Kidney capillary endothelial cell (primary cell): ENCODE results near the gene EHD1.

ENCODE experiments used
- DNase-seq: peaks from one replicate; pipeline ENCODE4 v3.0.0-alpha.2; 2018; ENCODE audit warnings: low spot score

EHD1 gene

DNA sequence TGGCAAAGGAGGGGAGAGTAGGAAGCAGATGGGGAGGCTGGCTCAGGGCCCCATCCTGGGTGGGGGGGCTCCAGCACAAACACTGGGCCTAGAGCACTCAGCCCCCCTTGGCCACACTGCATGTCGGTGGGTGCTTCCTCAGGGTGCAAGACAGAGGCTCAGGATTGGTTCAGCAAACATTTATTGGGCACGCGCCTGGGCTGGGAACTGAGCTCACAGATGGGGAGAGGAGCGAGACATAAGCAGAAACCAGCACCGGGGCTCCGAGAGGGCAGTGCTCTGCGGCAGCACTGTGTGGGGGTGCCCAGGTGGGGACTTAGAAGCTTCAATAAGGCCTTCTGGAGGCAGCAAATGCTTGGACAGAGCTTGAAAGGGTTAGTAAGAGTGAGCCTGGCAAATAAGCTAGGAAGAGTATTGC lies 12.1 kb upstream of the EHD1 start:
- no peak for DNase-seq

DNA sequence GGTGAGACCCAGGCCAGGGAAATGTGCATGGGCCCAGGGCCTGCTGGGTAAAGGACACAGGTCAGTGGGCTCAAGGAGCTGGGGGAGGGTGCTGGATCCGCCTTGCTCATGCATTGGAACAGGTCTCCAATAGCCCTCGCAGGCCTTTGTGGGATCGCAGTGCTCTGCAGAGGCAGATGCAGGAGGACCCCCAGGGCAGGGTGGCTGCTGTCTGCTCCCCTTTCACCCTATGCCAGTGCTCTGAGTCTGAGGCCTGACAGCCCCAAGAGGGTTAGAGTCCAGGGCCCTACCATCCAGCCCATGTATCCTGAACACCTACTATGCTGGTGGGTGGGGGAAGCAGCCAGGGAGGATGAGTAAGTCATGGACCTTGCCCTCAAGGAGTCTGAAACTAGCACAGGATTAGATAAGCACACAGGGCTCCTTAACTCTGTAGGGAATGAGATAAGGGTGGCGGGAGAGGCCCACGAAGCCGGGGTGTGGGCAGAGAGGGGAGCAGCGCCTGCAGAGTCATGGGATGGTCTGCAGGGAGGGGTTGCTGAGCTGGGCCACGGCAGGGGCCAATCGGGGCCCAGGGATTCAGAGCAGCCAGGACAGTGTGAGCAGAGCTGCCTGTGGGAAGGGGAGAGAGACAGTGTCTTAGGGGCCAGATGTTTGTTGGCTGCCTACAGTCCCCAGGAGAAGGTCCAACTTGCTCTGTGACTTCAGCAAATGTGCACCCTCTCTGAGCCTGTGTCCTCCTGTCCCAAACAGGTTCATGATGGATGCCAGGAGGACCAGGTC lies 10.5 kb upstream of the EHD1 start:
- DNase-seq, result no peak

DNA sequence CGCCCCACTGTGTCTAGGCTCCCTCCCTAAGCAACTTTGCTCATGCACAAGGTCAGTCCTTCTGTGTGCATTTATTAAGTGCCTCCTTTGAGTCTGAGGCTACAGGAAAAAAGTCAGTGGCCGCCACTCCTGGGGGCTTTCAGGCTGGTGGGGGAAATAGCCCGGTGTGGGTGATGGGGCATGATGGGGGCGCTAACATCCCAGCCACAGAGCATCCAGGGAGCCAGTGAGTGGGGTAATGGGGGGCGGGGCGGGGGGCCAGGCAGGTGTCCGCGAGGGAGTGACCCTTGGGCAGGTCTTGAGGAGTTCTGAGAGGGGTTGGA lies 9.9 kb upstream of the EHD1 start:
- DNase-seq, result no peak

DNA sequence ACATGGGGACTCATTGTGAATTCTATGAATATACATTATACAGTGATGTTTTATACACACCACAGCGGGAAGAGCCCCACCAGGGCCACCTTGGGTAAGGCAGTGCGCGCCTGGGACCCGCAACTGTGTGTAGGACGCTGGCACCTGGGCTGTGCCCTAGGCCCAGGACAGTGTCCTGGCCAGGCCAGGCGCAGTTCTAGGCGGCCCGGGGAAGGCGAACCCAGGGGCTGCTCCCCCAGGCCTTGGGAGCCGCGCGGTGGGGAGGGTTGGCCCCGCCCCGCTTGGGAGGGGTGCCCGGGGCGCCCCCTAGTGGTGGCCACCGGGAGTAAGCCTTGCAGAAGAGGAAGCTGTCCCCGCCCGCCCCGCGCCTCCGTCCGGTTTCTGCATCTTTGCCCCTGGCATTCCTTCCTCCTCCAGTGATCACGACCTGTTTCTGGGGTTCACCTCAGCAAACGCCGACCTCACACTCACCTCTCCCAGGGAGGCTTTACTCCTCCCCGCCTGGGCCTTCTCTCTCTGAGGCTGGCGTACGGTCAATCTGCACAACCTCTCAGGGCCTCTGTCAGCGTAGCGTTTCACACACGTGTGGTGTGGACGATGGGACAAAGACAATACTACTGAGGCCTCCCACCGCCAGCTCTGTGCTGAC lies 9.5 kb upstream of the EHD1 start:
- no peak for DNase-seq

DNA sequence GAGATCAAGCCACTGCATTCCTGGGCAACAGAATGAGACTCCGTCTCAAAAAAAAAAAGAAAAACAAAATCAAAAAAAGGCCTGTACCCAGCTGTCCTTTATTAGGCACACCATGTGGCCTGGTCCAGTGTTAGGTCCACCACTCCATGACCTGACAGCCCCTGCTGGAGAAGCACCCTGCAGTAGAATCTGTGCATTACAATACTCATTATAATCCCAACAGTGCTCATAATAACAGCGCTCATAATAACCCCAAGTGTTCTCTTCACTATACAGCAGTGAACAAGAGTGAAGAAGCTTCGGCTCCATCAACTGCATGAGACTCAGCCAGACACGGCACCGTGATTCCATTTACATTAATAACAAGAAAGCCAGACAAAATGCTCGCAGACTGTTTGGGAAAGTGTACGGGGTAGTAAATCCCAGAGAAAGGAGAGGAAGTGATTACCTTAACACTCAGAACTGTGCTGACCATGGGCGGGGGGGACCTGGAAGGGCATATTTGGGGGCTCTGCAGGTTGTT lies 8.9 kb upstream of the EHD1 start:
- DNase-seq, result no peak

DNA sequence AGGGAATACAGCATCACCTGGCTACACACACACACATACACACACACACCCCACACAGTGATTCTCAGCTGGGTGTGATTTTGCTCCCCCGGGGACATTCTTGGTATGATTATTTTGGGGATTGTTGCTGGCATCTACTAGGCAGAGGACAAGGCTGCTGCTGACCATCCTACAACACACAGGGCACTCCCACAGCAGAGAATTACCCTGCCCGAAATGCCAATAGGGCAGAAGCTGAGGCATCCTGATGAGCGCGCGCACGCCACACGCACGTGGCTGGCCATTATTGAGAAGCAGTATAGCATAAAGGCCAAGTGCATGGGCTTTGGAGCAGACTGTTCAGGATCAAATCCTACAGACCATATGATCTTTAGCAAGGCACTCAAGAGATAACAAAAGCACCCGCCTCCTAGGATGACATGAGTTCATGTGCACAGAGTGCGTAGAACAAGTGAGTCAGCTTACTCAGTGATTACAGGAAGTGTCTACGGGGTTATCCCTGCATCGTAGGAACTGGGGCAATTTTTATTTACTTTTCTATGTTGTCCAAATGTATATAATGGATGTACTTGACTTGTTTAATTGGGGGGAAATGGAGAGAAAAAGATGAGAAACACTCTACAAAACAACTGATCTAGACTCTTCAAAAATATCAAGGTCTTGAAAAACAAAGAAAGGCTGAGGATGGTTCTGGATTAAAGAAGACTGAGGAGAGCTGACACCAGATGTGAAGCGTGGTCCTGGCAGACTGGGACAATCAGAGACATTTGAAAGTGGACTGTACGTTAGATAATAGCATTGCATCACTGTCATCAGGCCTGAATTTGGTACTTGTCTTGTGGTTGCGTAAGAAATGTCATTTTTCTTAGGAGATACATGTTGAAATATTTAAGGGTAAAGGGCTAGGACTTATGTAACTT lies 7.2 kb upstream of the EHD1 start:
- no peak for DNase-seq

DNA sequence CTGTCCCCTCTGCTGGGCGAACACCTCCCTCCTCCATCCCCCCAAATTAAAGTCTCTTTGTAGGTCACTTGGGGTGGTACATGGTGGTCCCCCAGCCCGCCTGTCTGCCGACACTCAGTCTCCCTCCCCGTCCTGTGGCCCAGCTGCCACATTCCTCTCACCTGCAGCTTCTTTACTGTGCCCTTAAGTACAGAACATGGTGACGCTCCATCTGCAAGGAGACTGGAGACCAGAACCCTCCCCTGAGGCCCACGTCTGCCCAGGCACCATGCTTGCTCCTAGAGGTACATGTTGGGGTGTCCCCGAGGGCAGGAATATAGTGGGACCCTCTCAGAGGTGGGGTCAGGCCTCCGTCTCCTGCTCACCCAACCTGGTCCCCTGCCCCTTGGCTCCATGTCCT lies 5.6 kb upstream of the EHD1 start:
- no peak for DNase-seq

DNA sequence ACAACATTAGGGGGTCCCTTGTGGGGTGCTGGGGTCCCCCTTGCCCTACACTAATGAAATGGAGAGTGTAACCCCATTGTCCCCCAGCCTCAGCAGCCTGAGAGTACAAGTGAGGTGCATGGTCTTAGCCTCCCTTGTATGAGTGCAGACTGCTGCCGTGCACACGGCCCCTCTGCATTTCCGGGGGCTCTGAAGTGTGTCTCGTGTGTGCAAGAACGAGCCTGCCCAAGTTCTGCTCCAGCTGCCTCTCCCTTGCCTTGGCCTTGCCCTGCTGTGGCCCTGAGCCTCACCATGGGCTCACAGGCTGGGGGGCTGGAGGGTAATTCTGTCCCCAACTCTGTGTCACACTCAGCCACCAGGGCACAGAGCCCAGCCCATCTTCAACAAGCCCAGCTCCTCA lies 5.2 kb upstream of the EHD1 start:
- DNase-seq, result no peak

DNA sequence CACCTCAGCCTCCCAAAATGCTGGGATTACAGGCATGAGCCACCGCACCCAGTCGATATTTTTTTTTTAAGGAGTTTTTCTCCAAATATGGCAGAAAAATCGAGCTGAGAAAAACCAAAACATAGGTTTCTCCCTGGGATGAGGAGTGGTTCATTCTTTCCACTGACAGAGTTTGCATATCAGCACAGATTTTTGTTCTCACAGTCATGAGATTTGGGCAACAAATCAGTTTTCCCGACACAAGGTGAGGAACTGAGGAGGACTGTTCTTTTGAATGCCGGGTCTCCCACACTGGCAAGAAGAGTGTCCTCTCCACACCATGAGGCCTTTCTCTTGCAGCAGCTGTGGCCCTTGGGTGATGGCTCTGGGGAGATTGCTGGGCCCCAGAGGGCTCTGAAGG lies 3.8 kb upstream of the EHD1 start:
- DNase-seq, result no peak

DNA sequence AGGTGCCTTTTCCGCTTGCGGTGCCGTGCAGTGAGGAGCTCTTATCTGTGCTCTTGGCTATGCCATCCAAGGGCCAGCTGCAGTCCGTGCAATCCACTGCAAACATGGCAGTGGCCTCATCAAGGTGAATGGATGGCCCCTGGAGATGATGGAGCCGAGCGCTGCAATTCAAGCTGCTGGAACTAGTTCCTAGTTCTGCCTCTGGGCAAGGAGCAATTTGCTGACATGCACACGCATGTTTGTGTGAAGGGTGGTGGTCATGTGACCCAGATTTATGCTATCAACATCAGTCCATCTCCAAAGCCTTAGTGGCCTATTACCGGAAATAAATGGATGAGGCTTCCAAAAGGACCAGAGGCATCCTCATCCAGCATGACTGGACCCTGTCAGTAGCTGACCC lies 3.1 kb upstream of the EHD1 start:
- DNase-seq, result no peak

DNA sequence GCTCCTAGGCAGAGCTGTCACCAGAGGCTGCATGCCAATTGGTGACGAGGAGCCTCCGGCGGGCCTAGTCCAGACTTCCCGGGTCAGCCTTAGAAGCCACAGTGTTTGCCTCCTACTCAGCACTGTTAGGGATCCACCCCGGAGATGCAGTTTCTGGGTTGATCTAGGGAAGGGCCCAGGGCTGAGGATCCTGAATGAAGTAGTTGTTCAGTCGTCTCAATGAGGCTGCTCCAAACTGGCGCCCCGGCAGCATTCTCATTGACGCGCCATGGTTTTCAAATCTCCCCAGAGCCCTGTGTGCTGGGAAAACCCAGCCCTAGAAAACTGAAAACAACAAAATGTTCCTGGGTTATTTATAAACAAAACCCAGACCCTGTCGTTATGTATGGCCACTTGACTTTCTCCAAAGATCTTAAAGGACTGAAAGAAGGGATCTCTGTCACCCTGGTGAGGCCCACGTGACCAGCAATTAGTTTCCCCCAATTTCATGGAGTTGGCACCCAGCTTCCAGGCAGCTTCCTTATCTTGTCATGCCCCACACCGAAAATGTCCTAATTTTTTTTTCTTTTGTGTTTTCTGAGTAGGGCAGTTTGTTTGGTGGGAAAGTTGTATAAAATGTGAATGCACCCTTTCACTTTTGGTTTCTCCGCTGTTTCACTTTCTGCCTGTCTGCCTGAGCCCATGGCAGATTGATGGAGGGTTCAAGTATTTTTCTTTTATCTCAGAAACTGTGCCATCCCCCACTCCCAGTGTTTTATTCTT lies 2.0 kb upstream of the EHD1 start:
- no peak for DNase-seq

DNA sequence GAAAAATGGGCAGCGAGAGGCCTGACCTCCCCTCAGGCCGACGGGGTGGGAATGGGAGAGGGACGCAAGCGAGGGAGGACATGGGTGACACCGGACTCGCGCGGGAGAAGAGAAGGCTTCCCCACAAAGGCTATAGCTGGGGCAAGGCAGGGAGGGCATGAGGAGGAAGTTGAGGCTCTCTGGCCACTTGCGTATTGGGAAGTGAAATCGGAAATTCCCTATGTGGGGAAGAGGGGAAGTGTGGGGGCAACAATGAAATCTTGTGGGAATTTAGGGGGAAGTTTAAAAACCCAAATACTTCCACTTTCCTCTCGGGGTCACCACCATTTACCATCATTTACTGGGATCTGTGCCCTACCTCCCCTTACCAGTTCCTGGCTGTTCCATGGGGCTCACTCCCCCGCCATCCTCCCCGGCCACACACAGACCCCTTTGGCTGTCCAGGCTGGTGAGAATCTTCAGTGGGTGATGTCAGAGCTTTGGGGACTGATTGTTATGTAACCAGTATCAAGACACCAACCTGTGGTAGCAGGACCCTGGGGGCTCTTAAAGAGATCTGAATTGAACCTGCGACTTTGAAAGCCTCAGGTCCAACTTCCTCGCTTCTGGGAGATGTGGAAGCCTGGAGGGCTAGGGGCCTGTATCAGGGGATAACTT lies 951 bp upstream of the EHD1 start:
- no peak for DNase-seq

DNA sequence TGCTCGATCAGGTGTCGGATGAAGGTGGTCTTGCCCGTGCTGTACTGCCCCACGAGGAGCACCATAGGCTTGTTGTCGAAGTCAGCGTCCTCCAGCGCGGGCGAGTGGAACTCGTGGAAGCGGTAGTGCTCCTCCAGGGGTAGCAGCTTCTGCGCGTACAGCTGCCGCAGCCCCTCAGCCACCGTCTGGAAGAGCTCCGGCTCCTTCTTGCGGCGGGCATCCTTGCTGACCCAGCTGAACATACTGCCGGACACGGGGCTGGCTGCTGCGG lies 263 bp downstream of the EHD1 start:
- no peak for DNase-seq

DNA sequence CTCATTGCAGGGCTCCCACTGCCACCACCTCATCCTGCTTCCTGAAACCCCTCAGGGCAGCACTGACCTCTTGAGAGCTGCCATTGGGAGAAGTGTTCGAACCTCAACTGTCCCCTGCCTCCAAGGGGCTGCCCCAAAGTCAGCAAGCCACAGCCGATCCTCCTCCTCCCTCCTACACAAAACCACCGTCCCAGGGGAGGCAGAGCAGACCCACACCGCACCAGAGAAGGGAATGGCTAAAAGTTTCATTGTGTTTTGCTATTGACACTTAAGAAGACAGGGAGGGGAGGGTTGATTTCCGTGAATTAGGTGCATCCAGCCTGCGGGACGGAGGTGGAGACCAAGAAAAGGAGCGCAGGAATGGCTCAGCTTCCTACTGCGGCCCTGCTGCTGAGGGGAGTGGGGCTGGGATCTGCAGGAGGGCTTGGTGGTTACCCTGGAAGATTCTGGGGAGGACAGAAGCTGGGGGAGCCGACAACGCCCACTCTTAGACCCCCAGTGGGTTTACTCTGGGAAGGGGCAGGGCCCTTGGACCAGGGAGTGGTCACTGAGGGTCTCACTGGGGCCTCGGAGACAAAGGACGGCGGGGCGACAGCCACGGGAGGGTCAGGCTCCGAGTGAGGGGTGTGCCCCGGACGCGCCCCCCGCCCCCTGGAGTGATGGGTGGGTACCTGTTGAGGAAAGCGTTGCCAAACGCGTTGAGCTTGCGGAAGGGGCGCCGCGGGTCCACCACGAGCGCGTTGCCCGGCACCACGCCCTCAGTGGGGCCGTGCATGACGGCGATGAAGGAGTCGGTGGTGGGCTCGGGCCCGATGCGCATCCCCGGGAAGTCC lies 815 bp downstream of the EHD1 start:
- no peak for DNase-seq

DNA sequence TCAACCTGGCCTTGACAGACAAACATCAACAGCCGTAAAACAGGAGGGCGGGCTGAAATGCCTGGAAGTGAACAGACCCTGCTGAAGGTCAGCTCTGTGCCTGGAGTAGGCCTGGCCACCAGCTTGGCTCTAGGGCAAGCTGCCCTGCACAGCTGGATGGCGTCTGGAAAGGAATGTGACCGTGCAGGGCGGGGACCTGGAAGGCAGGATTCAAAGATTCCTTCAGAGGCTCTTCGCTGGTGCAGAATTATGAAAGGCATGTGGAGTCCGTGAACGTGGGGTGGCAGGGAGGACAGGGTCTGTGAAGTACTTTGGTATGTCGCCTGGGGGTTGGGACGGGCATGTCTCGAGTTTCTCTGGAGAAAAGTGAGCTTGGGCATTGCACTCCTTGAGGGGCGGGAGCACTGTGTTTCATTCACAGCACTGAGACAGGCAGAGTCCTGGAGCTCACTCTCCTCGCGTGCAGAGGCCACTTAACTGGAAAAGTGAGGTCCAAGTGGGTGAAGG lies 1.5 kb downstream of the EHD1 start:
- DNase-seq, result no peak

DNA sequence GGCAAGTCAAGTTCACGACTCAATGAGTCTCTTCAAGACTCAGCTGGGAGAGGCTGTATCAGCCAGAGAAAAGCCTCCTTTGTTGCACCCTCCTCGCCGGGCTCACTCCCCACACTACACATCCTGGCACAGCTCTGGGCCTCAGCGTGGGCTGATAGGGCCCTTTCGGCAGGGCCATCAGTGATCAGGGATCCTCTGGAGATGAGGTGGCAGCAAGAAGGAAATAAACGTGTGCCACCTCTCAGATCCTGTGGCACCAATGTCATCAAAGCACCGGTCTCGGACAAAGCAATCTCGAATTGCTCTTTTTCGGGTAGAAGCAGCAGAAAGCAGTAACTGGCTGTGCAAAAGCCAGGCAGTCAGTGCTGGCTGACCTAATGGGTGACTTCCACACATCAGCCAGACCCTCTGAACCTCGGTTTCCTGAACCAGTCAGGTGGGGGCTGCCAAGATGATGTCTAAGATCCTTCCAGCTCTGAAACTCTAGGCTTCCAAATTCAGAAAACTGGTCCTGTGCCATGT lies 2.1 kb downstream of the EHD1 start:
- DNase-seq, result no peak

DNA sequence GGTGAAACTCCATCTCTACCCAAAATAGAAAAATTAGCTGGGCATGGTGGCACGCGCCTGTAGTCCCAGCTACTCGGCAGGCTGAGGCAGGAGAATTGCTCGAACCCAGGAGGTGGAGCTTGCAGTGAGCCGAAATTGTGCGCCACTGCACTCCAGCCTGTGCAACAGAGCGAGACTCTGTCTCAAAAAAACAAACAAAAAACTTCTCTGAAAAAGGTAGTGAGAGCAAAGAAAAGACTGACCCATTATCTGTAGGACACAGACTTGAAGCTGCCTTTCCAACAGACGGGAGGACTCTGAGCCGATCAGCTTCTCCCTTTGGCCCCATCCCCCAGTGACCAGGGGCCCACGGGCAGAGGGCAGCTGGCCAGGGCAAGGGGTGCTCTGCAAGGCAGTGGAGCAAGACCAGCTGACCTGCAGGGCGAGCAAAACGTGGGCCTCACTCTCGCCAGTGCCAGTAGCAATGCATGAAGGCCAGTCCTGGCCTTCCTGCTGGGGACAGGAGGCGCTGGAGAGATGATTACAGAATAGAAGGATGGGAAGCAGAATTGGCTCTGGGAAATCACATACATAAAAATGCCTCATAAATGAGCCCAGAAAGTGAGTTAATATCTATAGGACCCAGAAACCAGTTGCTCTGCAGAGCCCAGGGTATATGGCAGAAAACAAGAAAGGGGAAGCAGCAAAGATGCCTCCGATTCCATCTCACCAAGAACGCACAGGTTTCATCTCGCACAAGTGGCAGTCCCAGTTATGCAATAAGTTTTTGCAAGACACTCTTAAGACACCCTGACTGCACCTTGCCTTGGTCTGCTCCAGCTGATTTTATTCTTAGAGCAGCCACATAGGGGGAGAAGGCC lies 2.8 kb downstream of the EHD1 start:
- DNase-seq, result no peak

DNA sequence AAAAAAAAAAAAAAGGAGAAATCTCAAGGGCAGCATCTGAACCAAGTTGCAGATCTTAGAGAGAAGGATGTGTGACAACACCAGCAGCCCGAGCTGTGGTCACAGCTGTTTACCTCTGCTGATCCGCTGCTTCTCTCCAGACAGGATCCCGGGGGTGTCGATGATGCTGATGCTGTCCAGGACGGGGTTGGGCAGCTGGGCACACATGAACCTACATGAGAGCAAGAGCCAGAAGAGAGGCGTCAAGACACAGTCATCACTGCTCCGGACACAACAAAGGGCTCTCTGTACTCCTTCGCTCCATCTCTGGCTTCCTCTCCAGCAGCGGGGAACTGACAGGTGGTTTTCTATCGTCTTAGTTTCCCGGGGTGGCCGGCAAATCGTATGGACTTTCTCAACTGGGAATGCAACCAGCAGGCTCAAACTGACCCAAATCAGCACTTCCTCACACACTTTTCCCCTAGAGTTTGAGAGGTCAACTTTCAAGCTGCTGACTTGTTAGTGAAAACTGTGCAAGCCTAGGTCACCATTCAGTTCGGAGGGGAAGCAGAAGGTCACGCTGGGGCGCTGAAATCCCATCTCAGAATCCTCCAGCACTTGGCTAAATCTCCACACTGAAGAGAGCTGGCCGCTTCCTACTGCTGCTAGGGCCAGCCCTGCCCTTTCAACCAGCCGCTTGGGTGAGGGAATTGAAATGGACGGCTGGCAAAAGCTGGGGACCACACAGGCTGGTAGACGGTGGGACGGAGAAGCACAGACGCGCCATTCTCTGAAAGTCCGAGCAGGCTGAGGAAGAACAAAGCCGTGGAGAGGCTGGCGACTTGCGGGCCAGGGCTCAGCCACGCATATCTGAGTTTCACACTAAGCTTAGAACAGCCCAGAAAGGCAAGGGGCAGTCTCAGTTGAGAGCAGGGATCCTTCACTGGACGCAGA lies 3.8 kb downstream of the EHD1 start:
- DNase-seq, result no peak
